GM20000 (cell line): ENCODE results near the gene SCN2B.

Experiments used
- DNase-seq: peaks from one replicate; pipeline ENCODE4 v3.0.0; 2012; ENCODE audit warnings: low spot score
- TF ChIP-seq, protein P1 (sequence below): IDR thresholded peaks from 2 replicates; pipeline ENCODE4 v1.5.1; 2012; ENCODE audit warnings: mild to moderate bottlenecking, control low read depth; ENCODE audit errors: extremely low read depth, missing control alignments

Gene SCN2B

DNA sequence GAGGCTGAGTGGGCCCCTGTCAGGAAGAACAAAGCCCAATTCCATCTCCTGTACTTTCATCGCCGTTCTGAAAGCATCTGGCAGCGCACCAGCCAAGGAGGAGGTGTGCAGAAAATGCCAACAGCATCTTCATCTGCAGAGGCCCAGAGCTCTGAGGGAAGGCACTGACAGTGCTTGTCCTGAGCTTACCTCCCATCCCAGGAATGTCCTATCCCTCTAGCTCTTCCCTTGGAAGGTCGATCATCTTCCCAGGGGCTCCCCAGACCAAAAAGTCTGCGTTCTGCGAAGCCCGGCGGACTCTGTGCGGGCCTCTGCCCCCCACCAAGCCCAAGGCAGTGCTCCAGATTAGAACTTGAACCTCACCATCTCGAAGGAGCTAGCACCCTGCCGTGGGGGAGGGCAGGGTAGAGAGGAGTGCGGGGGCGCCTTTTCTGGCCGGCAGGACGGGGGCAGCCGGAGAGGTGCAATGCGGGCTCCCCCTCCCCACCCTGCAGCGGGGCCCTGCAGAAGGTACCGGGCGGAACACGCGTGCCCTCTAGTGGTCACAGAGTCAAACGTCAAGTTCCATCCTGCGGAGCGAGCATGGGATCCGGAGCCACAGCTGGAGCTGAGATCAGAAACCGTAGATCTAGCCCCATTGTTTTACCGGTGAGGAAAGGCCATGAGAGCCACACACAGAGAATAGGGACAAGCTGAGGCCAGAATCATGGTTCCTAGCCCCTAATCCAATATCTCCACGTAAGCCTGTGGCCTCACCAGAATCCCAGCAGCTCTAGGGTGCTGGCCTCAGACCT is 5.0 kb downstream of the SCN2B start:
- DNase-seq, result peak; percentile 83
- TF ChIP-seq, protein P1, sequence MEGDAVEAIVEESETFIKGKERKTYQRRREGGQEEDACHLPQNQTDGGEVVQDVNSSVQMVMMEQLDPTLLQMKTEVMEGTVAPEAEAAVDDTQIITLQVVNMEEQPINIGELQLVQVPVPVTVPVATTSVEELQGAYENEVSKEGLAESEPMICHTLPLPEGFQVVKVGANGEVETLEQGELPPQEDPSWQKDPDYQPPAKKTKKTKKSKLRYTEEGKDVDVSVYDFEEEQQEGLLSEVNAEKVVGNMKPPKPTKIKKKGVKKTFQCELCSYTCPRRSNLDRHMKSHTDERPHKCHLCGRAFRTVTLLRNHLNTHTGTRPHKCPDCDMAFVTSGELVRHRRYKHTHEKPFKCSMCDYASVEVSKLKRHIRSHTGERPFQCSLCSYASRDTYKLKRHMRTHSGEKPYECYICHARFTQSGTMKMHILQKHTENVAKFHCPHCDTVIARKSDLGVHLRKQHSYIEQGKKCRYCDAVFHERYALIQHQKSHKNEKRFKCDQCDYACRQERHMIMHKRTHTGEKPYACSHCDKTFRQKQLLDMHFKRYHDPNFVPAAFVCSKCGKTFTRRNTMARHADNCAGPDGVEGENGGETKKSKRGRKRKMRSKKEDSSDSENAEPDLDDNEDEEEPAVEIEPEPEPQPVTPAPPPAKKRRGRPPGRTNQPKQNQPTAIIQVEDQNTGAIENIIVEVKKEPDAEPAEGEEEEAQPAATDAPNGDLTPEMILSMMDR, result peak; percentile 92

DNA sequence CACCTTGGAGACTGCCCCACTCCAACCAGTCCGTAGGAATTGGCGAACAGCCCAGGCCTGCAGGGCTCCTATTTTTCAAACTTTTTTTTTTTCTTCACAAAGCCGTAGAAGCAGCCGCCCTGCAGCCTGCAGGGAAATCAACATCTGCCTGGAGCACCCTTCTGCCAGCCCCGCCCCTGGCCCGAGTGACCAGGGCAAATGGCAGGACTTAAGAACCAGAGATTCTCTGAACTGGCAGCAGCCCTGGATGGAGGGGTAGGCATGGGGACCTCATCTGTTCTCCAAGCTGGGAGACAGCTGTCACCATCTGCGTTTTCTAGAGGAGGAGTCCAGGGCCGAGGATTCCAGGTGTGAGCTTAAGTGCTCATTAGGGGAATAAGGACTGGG is 5.6 kb downstream of the SCN2B start:
- DNase-seq, result no peak
- TF ChIP-seq, protein P1, result no peak

DNA sequence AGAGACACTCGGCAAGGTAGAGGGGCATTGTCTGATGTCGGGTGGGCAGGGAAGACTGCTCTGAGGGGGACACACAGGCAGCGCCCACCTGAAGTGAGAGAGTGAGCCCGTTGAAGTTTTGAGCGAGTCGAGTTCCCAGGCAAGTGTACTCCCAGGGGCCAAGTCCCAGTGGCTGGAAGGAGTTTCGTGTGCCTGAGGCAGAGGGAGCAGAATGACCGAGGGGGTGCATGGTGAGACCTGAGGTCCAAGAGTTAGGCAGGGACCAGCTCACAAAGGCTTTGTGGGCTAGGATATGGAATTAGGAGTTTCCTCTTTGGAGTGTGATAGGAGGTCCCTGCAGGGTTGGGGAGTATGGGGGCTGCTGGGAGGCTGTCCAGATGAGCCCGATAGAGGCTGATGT is 6.2 kb downstream of the SCN2B start:
- no peak for DNase-seq
- TF ChIP-seq, protein P1, result no peak

DNA sequence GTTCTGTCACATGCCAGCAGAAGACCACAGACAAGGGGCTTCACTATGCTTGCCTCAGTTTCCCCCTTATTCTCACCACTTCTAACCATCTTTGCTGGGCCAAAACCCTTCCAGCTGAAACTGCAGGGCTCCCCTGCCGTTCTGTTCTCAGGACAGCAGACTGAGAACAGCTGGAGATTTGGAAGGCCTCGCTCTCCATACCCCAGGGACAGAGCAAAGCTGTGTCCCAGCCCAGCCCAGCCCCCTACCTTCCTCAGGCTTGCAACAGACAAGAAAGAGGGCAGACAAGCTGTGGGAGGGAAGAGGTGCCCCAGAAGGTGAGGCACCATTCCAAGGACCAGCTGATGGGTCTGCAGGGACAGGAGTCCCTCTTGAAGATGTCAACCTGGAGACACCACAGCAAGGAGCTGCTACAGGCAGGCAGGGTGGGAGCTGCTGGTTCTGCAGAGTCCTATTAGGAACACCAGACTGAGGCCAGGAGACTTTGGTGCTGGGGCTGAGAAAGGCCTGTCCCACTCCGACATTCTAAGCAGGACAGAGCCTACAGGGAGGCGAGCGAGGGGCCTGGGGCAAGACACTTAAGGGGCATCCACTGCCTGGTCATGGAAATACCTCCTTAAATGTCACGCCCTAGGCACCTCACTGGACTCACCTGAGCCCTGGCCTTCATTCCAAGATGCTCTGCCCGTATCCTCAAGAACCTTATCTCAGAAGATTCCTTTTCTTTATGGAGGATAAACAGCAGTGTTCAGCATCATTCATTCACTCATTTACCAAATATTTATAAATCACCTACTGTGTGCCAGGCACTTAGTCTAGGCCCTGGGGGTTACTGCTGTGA is 6.9 kb downstream of the SCN2B start:
- DNase-seq, result no peak
- TF ChIP-seq, protein P1, result no peak

DNA sequence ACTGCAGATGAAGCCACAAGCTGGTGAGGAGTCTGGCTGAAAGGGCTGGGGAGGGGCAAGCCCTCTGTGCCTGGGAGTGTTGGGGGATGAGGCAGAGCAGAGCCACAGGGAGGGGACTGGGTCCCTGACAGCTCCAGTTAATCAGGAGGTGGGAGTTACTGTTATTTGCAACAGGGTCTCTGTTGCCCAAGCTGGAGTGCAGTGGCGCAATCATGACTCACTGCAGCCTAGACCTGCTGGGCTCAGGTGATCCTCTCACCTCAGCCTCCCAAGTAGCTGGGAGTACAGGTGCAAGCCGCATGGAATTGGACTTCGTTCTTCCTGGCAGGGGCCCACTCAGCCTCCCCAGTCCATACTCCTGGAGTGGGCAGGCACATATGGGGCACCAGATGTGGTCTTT is 7.7 kb downstream of the SCN2B start:
- TF ChIP-seq, protein P1, result no peak

DNA sequence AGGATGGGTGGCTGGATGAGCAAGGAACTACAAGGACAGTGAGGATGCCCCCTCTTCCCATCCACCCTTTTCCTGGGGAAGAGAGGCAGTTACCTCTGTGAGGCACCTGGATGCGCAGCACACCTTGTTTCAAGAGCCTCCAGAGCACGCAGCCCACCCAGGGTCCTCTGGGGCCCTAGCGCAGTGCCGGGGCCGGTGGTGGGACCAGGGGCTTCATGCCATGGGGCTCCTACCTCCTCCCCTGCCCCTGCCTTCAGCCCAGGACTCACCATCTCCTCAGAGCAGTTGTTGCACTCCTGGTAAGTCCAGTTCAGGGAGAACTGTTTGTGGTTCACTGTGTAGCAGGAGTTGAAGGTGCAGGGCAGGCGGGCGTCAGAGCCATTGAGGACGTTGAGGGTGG is 8.1 kb downstream of the SCN2B start:
- DNase-seq, result no peak
- TF ChIP-seq, protein P1, result no peak

More for the DNA sequence above, 7.7 kb downstream of the SCN2B start:
- no peak for DNase-seq

DNA sequence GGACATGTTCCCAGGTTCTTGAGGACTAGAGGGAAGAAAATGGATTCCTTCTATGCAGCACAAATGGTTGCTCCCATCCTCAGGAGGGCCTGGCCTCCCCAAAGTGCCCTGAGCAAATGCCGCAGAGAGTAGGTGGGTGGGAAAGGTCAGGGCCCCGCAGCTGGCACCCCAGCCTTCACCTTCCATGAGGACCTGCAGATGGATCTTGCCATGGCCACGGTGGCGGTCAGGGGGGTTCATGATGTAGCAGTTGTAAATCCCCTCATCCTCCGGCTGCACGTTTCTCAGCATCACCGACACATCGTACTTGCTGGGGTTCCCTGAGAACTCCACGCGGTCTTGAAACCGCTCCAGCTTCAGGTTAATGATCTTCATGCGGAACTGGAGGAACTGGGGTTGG is 8.5 kb downstream of the SCN2B start:
- TF ChIP-seq, protein P1, result no peak
- no peak for DNase-seq
